GM19372 (cell line): ENCODE measurements around the gene EXD3.
"Not testable (repeated sequence)": the region's sequence is repeated elsewhere in the genome, so short reads cannot be mapped to it uniquely, and the experiment has no call there.

Experiments
- ATAC-seq: cut with Tn5 transposase; IDR thresholded peaks from one replicate; pipeline ENCODE4 v1.9.1; 2021; ENCODE audit warnings: mild to moderate bottlenecking, low read depth, moderate library complexity; ENCODE audit not compliant: unreplicated experiment

Gene EXD3

GRCh38 chr9:137264067-137264466, 158.9 kb downstream of the EXD3 start:
- no peak for ATAC-seq

- ATAC-seq: no peak
Observed at GRCh38 chr9:137263506-137263905, 159.5 kb downstream of the EXD3 start.

GRCh38 chr9:137262909-137263285, 160.1 kb downstream of the EXD3 start:
- ATAC-seq: no peak

- ATAC-seq: not testable (repeated sequence)
Observed at GRCh38 chr9:137262173-137262908, 160.6 kb downstream of the EXD3 start.
